Calu3 (cell line): ENCODE results near the gene TGFB3. TPM values are rescaled to one million over a fixed set of nuclear protein-coding genes. Genes with fewer than 3 reads are reported as not detected.

Experiments used
- BruUV-seq: library from RNA; stranded (reverse); fragments of 400-500 nt; replicated peaks from 2 replicates; lab custom pipeline; 2021; lab: Mats Ljungman, UMichigan
- CTCF ChIA-PET: fragments of 300-600 bp; sonication (Branson Sonifier 250); formaldehyde crosslinking; loops from one replicate; lab custom pipeline; 2022; ENCODE audit warnings: antibody characterized with exemption; lab: Charles Lee
- DNase-seq: peaks from one replicate; pipeline ENCODE4 v3.0.0; 2022
- H3K27ac Mint-ChIP-seq: one replicate; pipeline ENCODE4 v1.8.0; 2022; ENCODE audit warnings: mixed read lengths; ENCODE audit not compliant: unreplicated experiment
- H3K27me3 Mint-ChIP-seq: one replicate; pipeline ENCODE4 v1.8.0; 2022; ENCODE audit warnings: mixed read lengths; ENCODE audit not compliant: unreplicated experiment
- H3K36me3 Mint-ChIP-seq: one replicate; pipeline ENCODE4 v1.8.0; 2022; ENCODE audit warnings: mild to moderate bottlenecking, moderate library complexity, mixed read lengths; ENCODE audit not compliant: insufficient read depth, unreplicated experiment
- H3K4me1 Mint-ChIP-seq: one replicate; pipeline ENCODE4 v1.8.0; 2022; ENCODE audit warnings: mild to moderate bottlenecking, low read depth, mixed read lengths; ENCODE audit not compliant: unreplicated experiment
- H3K4me3 Mint-ChIP-seq: one replicate; pipeline ENCODE4 v1.8.0; 2022; ENCODE audit warnings: mild to moderate bottlenecking, low read depth, moderate library complexity, mixed read lengths; ENCODE audit not compliant: unreplicated experiment
- H3K9me3 Mint-ChIP-seq: one replicate; pipeline ENCODE4 v1.8.0; 2022; ENCODE audit warnings: low read depth, mixed read lengths; ENCODE audit not compliant: unreplicated experiment
- CTCF ChIP-seq: fragments of 200-600 bp; IDR thresholded peaks from one replicate; pipeline ENCODE4 v1.8.0; 2022; ENCODE audit warnings: antibody characterized with exemption; ENCODE audit not compliant: unreplicated experiment
- intact Hi-C: fragments of 100-400 bp; cut with micrococcal nuclease; formaldehyde crosslinking; loops from one replicate; pipeline ENCODE4 v1.10.0; 2022; ENCODE audit not compliant: unreplicated experiment
- total RNA-seq: library from RNA; stranded (reverse); gene quantifications from 2 replicates; pipeline ENCODE4 v1.2.3, GENCODE V29; 2022

TGFB3 gene
- total RNA-seq, 1 experiment from 2014 or later = 2.2 TPM

- TF ChIP-seq CTCF = no peak
- Mint-ChIP-seq H3K4me3 (no peak overlapping the region), H3K36me3 (no peaks in the 10 kb centered on the region), H3K4me1 (no peaks in the 10 kb centered on the region), H3K27ac (no peak overlapping the region), H3K9me3 (no peaks in the 10 kb centered on the region), H3K27me3 (no peaks in the 10 kb centered on the region)
- CTCF ChIA-PET = no interaction called here
- no peak for DNase-seq
- intact Hi-C loops = no loop called here
- BruUV-seq = no TSS peak
These were observed 35.0 kb downstream of the TGFB3 start for GRCh38 chr14:75946785-75947184.

- peaks cover 5% of the 10 kb centered on the region for H3K36me3 Mint-ChIP-seq
- intact Hi-C loops = no loop called here
- H3K4me1 Mint-ChIP-seq = no peaks in the 10 kb centered on the region
- no peak overlapping the region for H3K4me3 Mint-ChIP-seq
- no TSS peak for BruUV-seq
- no peaks in the 10 kb centered on the region for H3K27me3 Mint-ChIP-seq
- DNase-seq = no peak
- H3K27ac Mint-ChIP-seq = no peak overlapping the region
- CTCF ChIA-PET = no interaction called here
- no peaks in the 10 kb centered on the region for H3K9me3 Mint-ChIP-seq
- no peak for TF ChIP-seq CTCF
These were observed 37.1 kb downstream of the TGFB3 start for GRCh38 chr14:75944607-75945241.

GRCh38 chr14:75941030-75941429 lies 40.8 kb downstream of the TGFB3 start:
- Mint-ChIP-seq H3K27me3 (no peaks in the 10 kb centered on the region), H3K4me3 (no peak overlapping the region), H3K9me3 (no peaks in the 10 kb centered on the region), H3K27ac (no peak overlapping the region), H3K4me1 (no peaks in the 10 kb centered on the region), H3K36me3 (peaks cover 5% of the 10 kb centered on the region)
- CTCF ChIA-PET = interaction anchor here (1.0 kb wide), 1 partner anchor 36 kb away, joined by 5 read pairs; no protein-coding TSS in a partner anchor
- no TSS peak for BruUV-seq
- no peak for TF ChIP-seq CTCF
- intact Hi-C loops = no loop called here
- DNase-seq = no peak

GRCh38 chr14:75939200-75939599 lies 42.6 kb downstream of the TGFB3 start:
- BruUV-seq = no TSS peak
- TF ChIP-seq CTCF = no peak
- no peaks in the 10 kb centered on the region for H3K27me3 Mint-ChIP-seq
- CTCF ChIA-PET = no interaction called here
- H3K4me1 Mint-ChIP-seq = no peaks in the 10 kb centered on the region
- no peak overlapping the region for H3K4me3 Mint-ChIP-seq
- DNase-seq = no peak
- H3K9me3 Mint-ChIP-seq = no peaks in the 10 kb centered on the region
- intact Hi-C loops = no loop called here
- peaks cover 5% of the 10 kb centered on the region for H3K36me3 Mint-ChIP-seq
- no peak overlapping the region for H3K27ac Mint-ChIP-seq
